HEK293T (cell line): Measurements from ENCODE around the gene RASSF8.

ENCODE experiments used
- FOXA1 ChIP-seq: fragments of 450-650 bp; IDR thresholded peaks from 2 replicates; pipeline ENCODE4 v1.6.1; 2016; ENCODE audit warnings: mild to moderate bottlenecking
- TF ChIP-seq, protein P1 (sequence below): fragments of 450-650 bp; IDR thresholded peaks from 2 replicates; pipeline ENCODE4 v1.6.1; 2016

- TF ChIP-seq, protein P1, sequence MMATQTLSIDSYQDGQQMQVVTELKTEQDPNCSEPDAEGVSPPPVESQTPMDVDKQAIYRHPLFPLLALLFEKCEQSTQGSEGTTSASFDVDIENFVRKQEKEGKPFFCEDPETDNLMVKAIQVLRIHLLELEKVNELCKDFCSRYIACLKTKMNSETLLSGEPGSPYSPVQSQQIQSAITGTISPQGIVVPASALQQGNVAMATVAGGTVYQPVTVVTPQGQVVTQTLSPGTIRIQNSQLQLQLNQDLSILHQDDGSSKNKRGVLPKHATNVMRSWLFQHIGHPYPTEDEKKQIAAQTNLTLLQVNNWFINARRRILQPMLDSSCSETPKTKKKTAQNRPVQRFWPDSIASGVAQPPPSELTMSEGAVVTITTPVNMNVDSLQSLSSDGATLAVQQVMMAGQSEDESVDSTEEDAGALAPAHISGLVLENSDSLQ, result no peak
- TF ChIP-seq FOXA1, result no peak
Measured at GRCh38 chr12:26096036-26096435, 137.6 kb downstream of the RASSF8 start.
